Lung (tissue), 12 donors: ENCODE results near the gene RALGPS1. TPM values are rescaled to one million over a fixed set of nuclear protein-coding genes. Genes with fewer than 3 reads are reported as not detected.

Experiments
- ATAC-seq: fragments of 200-7000 bp; cut with Tn5 transposase; one replicate; pipeline ENCODE4 v1.9.1; 2020; ENCODE audit warnings: moderate number of reproducible peaks; ENCODE audit not compliant: insufficient read depth, low FRiP score
- DNase-seq, 3 donors: peaks; one replicate each; pipeline ENCODE4 v3.0.0-alpha.2; 2013 to 2017
- H3K27ac ChIP-seq, 2 donors: one replicate each; pipeline ENCODE4 v1.5.1; 2013; ENCODE audit warnings: mild to moderate bottlenecking in 2 of 2, moderate library complexity in 2 of 2, control low read depth in 1 of 2, inconsistent platforms in 1 of 2, low read depth in 1 of 2, low read length in 1 of 2
- H3K27me3 ChIP-seq, 3 donors: one replicate each; pipeline ENCODE4 v1.5.1; 2013; ENCODE audit warnings: low read length in 2 of 3; ENCODE audit not compliant: control insufficient read depth in 3 of 3, insufficient read depth in 3 of 3
- H3K36me3 ChIP-seq, 4 donors: one replicate each; pipeline ENCODE4 v1.5.1; 2013; ENCODE audit warnings: low read length in 4 of 4, mild to moderate bottlenecking in 1 of 4, moderate library complexity in 1 of 4; ENCODE audit not compliant: control insufficient read depth in 4 of 4, insufficient read depth in 4 of 4
- H3K4me1 ChIP-seq, 5 donors: one replicate each; pipeline ENCODE4 v1.5.1; 2013; ENCODE audit warnings: low read length in 5 of 5, mild to moderate bottlenecking in 2 of 5, moderate library complexity in 1 of 5; ENCODE audit not compliant: control insufficient read depth in 5 of 5, insufficient read depth in 5 of 5
- H3K4me3 ChIP-seq: one replicate; pipeline ENCODE4 v1.5.1; 2013; ENCODE audit warnings: mild to moderate bottlenecking, control low read depth, moderate library complexity
- H3K9ac ChIP-seq, 2 donors: one replicate each; pipeline ENCODE4 v1.5.1; 2013; ENCODE audit warnings: low read length in 2 of 2, control low read depth in 1 of 2; ENCODE audit not compliant: insufficient read depth in 1 of 2
- H3K9me3 ChIP-seq, 4 donors: one replicate each; pipeline ENCODE4 v1.5.1; 2013; ENCODE audit warnings: low read length in 3 of 4, mild to moderate bottlenecking in 1 of 4, moderate library complexity in 1 of 4; ENCODE audit not compliant: control insufficient read depth in 4 of 4, insufficient read depth in 3 of 4
- CTCF ChIP-seq: IDR thresholded peaks from 2 replicates; pipeline ENCODE4 v1.5.1; 2012; ENCODE audit warnings: mild to moderate bottlenecking; ENCODE audit errors: control extremely low read depth, extremely low read depth
- WGBS, 2 donors: extraction: QIAGEN DNeasy Blood & Tissue Kit; methylation state at CpG; one replicate each; pipeline ENCODE4 v1.1.7; 2013; 5-methylcytosine and 5-hydroxymethylcytosine counted together
- polyA plus RNA-seq, 2 donors: library from polyadenylated mRNA; stranded (reverse); fragments of 200-250 nt; gene quantifications; one replicate each; pipeline ENCODE4 v1.2.1, GENCODE V29; 2013
- total RNA-seq, 2 donors: library from RNA; depleted of rRNA in 1 of 2; stranded (reverse); fragments of >200 nt in 1 of 2; gene quantifications; one replicate each; pipeline ENCODE4 v1.2.1, GENCODE V29; 2014 to 2021
- donor health status: control.
- donor health status: control.
- donor health status: Bipolar disorder and iron deficiency.
- donor health status: healthy.
- donor health status: DM: yes; HTN: yes; CAD: no.

The RALGPS1 gene
- total and polyA plus RNA-seq, 4 donors, result 3.5 to 30.3 (median 11.9) TPM

- no peaks in the 10 kb centered on the region for H3K27me3 ChIP-seq
- no peak for DNase-seq
- no peak overlapping the region for H3K9ac ChIP-seq
- 89 to 93% methylated on average over 6 of the region's 6 CpGs for WGBS, 2 donors
- no peaks in the 10 kb centered on the region for H3K9me3 ChIP-seq
- TF ChIP-seq CTCF, result no peak
- H3K4me3 ChIP-seq, result no peak overlapping the region
- ATAC-seq, result no peak
- no peak overlapping the region for H3K27ac ChIP-seq
- no peaks in the 10 kb centered on the region for H3K36me3 ChIP-seq
- H3K4me1 ChIP-seq, result peaks cover 0 to 15% (median 8%) of the 10 kb centered on the region in 5 donors
Observed at GRCh38 chr9:126974594-126974993, 60.0 kb downstream of the RALGPS1 start.

- TF ChIP-seq CTCF, result no peak
- Histone ChIP-seq H3K27ac (peak overlapping the region in 1 of 2 donors; percentile 38), H3K9ac (no peak overlapping the region), H3K4me1 (peaks cover 0 to 15% (median 8%) of the 10 kb centered on the region in 5 donors), H3K36me3 (no peaks in the 10 kb centered on the region), H3K4me3 (no peak overlapping the region), H3K9me3 (no peaks in the 10 kb centered on the region), H3K27me3 (no peaks in the 10 kb centered on the region)
- WGBS, 2 donors, result 65 to 70% methylated on average over 8 of the region's 8 CpGs
- no peak for ATAC-seq
- DNase-seq, result peak; percentile 72 to 92 (median 83)
Observed at GRCh38 chr9:126975327-126976220, 61.0 kb downstream of the RALGPS1 start.

GRCh38 chr9:126979461-126979860, 64.9 kb downstream of the RALGPS1 start:
- WGBS, 2 donors, result 92% methylated on average over 5 of the region's 5 CpGs
- Histone ChIP-seq H3K9ac (no peak overlapping the region), H3K4me1 (peaks cover 0 to 15% (median 8%) of the 10 kb centered on the region in 5 donors), H3K27ac (no peak overlapping the region), H3K4me3 (no peak overlapping the region), H3K27me3 (no peaks in the 10 kb centered on the region), H3K9me3 (peaks cover 0 to 2% (median 0%) of the 10 kb centered on the region in 4 donors), H3K36me3 (no peaks in the 10 kb centered on the region)
- TF ChIP-seq CTCF, result no peak
- no peak for ATAC-seq
- no peak for DNase-seq
